A673 (cell line): ENCODE results near the gene KCNK2. TPM values are rescaled to one million over a fixed set of nuclear protein-coding genes. Genes with fewer than 3 reads are reported as not detected.

Experiments used
- BruUV-seq: library from RNA; stranded (reverse); fragments of 400-500 nt; replicated peaks from 2 replicates; lab custom pipeline; 2021; lab: Mats Ljungman, UMichigan
- CTCF ChIA-PET: fragments of 300-600 bp; sonication (Branson Sonifier 250); formaldehyde crosslinking; loops from one replicate; lab custom pipeline; 2022; ENCODE audit warnings: antibody characterized with exemption; lab: Charles Lee
- POLR2A ChIA-PET: fragments of 300-600 bp; sonication (Branson Sonifier 250); formaldehyde crosslinking; loops from one replicate; lab custom pipeline; 2022; ENCODE audit warnings: antibody characterized with exemption; ENCODE audit not compliant: low non-redundant PET; lab: Charles Lee
- DNase-seq: peaks from one replicate; pipeline ENCODE4 v3.0.0-alpha.2; 2015; ENCODE audit warnings: low spot score
- H3K27ac ChIP-seq: fragments of 200-600 bp; sonication (generic); 2 replicates; pipeline ENCODE4 v1.5.1; 2016; ENCODE audit warnings: mixed run types, low read depth, mild to moderate bottlenecking, mixed read lengths, antibody characterized with exemption, low read length; ENCODE audit not compliant: poor library complexity, severe bottlenecking
- H3K27me3 ChIP-seq: fragments of 200-600 bp; sonication (generic); replicated peaks from 2 replicates; pipeline ENCODE4 v1.6.1; 2017; ENCODE audit warnings: mixed run types, low read depth, mild to moderate bottlenecking, mixed read lengths, antibody characterized with exemption, low read length; ENCODE audit not compliant: insufficient read depth, poor library complexity
- H3K36me3 ChIP-seq: fragments of 200-600 bp; sonication (generic); 2 replicates; pipeline ENCODE4 v1.6.1; 2016; ENCODE audit warnings: mixed run types, mild to moderate bottlenecking, mixed read lengths, antibody characterized with exemption, low read length; ENCODE audit not compliant: insufficient read depth, poor library complexity, severe bottlenecking
- H3K4me1 ChIP-seq: fragments of 200-600 bp; sonication (generic); 2 replicates; pipeline ENCODE4 v1.6.1; 2017; ENCODE audit warnings: mixed run types, mild to moderate bottlenecking, mixed read lengths, antibody characterized with exemption, low read length; ENCODE audit not compliant: insufficient read depth, poor library complexity, severe bottlenecking
- H3K4me3 ChIP-seq: fragments of 200-600 bp; sonication (generic); 2 replicates; pipeline ENCODE4 v1.5.1; 2016; ENCODE audit warnings: low read depth, mixed run types, mild to moderate bottlenecking, mixed read lengths, low read length; ENCODE audit not compliant: poor library complexity, severe bottlenecking
- H3K9me3 ChIP-seq: fragments of 200-600 bp; sonication (generic); 2 replicates; pipeline ENCODE4 v1.6.1; 2016; ENCODE audit warnings: mixed run types, low read depth, mild to moderate bottlenecking, mixed read lengths, antibody characterized with exemption, low read length; ENCODE audit not compliant: poor library complexity, severe bottlenecking
- EZH2 ChIP-seq: fragments of 200-600 bp; sonication (generic); IDR thresholded peaks from 2 replicates; pipeline ENCODE4 v1.6.1; 2017; ENCODE audit warnings: borderline replicate concordance, low read depth, mild to moderate bottlenecking, mixed read lengths, antibody characterized with exemption, low read length; ENCODE audit not compliant: poor library complexity, severe bottlenecking
- intact Hi-C: fragments of 100-400 bp; cut with micrococcal nuclease; formaldehyde crosslinking; loops from one replicate; pipeline ENCODE4 v1.10.0; 2022; ENCODE audit not compliant: unreplicated experiment
- total RNA-seq: library from RNA; stranded (reverse); gene quantifications from 2 replicates; pipeline ENCODE4 v1.2.3, GENCODE V29; 2021
- TF ChIP-seq, protein P1 (sequence below): fragments of 300-800, 200-600 bp; sonication (generic); conservative IDR thresholded peaks from 2 replicates; pipeline ENCODE4 v1.5.1; 2017; ENCODE audit warnings: low read depth, mild to moderate bottlenecking, antibody characterized with exemption, low read length, moderate library complexity, mixed read lengths

KCNK2 gene
- total RNA-seq, 1 experiment from 2014 or later: not detected

DNA sequence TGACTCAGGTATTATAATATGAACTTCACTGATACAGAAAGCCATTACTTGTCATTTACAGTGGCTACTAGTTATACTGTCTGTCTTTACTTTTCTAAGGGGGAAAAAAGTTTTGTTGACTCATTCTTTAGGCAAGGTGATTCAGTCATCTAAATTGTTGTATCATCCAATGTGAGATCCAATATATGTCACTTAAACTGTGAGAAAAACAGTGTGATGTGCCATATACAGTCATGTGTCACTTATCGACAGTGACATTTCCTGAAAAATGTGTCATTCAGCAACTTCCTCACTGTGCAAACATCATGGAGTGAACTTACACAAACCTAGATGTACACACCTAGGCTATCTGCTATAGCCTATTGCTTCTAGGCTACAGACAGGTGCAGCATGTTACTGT is 57.6 kb downstream of the KCNK2 start:
- TF ChIP-seq EZH2: no peak
- TF ChIP-seq, protein P1, sequence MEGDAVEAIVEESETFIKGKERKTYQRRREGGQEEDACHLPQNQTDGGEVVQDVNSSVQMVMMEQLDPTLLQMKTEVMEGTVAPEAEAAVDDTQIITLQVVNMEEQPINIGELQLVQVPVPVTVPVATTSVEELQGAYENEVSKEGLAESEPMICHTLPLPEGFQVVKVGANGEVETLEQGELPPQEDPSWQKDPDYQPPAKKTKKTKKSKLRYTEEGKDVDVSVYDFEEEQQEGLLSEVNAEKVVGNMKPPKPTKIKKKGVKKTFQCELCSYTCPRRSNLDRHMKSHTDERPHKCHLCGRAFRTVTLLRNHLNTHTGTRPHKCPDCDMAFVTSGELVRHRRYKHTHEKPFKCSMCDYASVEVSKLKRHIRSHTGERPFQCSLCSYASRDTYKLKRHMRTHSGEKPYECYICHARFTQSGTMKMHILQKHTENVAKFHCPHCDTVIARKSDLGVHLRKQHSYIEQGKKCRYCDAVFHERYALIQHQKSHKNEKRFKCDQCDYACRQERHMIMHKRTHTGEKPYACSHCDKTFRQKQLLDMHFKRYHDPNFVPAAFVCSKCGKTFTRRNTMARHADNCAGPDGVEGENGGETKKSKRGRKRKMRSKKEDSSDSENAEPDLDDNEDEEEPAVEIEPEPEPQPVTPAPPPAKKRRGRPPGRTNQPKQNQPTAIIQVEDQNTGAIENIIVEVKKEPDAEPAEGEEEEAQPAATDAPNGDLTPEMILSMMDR: no peak
- Histone ChIP-seq H3K4me3 (no peak overlapping the region), H3K36me3 (no peaks in the 10 kb centered on the region), H3K4me1 (no peaks in the 10 kb centered on the region), H3K9me3 (peaks cover 8% of the 10 kb centered on the region), H3K27me3 (no peaks in the 10 kb centered on the region), H3K27ac (no peak overlapping the region)
- ChIA-PET POLR2A (no interaction called here), CTCF (no interaction called here)
- DNase-seq: no peak
- BruUV-seq: no TSS peak
- intact Hi-C loops: no loop called here

DNA sequence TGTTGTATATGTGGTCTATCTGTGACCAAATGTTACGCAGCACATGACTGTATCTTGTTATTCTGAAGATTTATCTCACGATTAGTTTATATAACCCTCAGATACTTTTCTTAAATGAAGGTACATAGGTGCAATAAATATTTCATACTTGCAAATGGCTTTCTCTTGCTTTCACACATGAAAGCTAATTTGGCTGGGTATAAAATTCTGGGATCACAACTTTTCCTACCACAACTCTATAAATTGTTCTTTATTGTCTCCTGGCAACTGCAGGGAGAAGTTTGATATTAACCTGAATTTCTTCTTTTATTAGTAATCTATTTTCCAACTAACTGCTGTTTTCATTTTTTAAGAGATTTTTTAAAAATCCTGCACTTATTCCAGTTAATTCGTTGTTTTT is 58.9 kb downstream of the KCNK2 start:
- H3K27ac ChIP-seq: no peak overlapping the region
- POLR2A ChIA-PET: no interaction called here
- H3K9me3 ChIP-seq: peaks cover 8% of the 10 kb centered on the region
- CTCF ChIA-PET: no interaction called here
- TF ChIP-seq, protein P1: no peak
- TF ChIP-seq EZH2: no peak
- H3K36me3 ChIP-seq: no peaks in the 10 kb centered on the region
- H3K27me3 ChIP-seq: no peaks in the 10 kb centered on the region
- intact Hi-C loops: no loop called here
- BruUV-seq: no TSS peak
- H3K4me1 ChIP-seq: no peaks in the 10 kb centered on the region
- no peak overlapping the region for H3K4me3 ChIP-seq
- no peak for DNase-seq

DNA sequence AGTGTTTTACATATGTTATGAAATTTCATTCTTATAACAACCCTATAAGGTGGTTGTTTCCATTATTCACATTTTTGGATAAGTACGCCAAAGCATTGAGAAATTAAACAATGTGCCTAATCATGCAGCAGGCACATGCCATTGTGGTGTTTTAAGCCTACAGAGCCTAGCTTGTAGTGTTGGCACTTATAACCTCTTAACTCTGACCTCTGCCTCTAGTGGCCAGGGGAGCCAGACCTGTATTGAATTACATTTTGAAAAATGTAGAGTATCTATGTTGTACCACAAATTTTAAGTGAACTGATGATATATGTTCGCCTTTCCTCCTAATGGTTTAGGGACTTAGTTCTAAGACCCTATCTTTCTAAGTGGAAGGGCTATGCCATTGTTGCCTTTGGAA is 61.0 kb downstream of the KCNK2 start:
- no peaks in the 10 kb centered on the region for H3K36me3 ChIP-seq
- H3K27ac ChIP-seq: no peak overlapping the region
- intact Hi-C loops: no loop called here
- ChIA-PET POLR2A (no interaction called here), CTCF (no interaction called here)
- H3K4me1 ChIP-seq: no peaks in the 10 kb centered on the region
- no TSS peak for BruUV-seq
- no peaks in the 10 kb centered on the region for H3K27me3 ChIP-seq
- no peak overlapping the region for H3K4me3 ChIP-seq
- no peak for DNase-seq
- TF ChIP-seq, protein P1: no peak
- TF ChIP-seq EZH2: no peak
- H3K9me3 ChIP-seq: peaks cover 8% of the 10 kb centered on the region
